ENCODE measurements around the gene CSH2. TPM values are rescaled to one million over a fixed set of nuclear protein-coding genes. Genes with fewer than 3 reads are reported as not detected.
"Not testable (repeated sequence)": the region's sequence is repeated elsewhere in the genome, so short reads cannot be mapped to it uniquely, and the experiment has no call there.

CSH2 gene
- total and polyA plus RNA-seq, 2 of the 13 experiments (the other 11 are each of a cell fraction or from before 2014, with no cell fraction given) = not detected

- intact Hi-C loops (cut with micrococcal nuclease; ENCODE audit: unreplicated experiment); H3K79me2 ChIP-seq (ENCODE audit: insufficient read depth, low read length); FAIRE-seq; H2AFZ ChIP-seq (ENCODE audit: low read length); H3K4me3 ChIP-seq (replicated peaks in 1 of 3; ENCODE audit: insufficient read depth in 1 of 3, low read depth in 2 of 3, low read length in 3 of 3); H3K9ac ChIP-seq (ENCODE audit: insufficient read depth, low read depth, low read length); H3K36me3 ChIP-seq (replicated peaks in 1 of 2; ENCODE audit: control insufficient read depth in 1 of 2, insufficient read depth in 2 of 2, low read length in 2 of 2); ATAC-seq; H3K4me2 ChIP-seq (ENCODE audit: low read depth, low read length); BruUV-seq (replicated peaks); H3K9me3 ChIP-seq (ENCODE audit: low read length); H4K20me1 ChIP-seq (ENCODE audit: insufficient read depth, low read length); H3K27ac ChIP-seq (ENCODE audit: extremely low read length, insufficient read depth, low read length); TF ChIP-seq ATF7 (CRISPR knock-in tag; IDR thresholded peaks at IDR 0.05): not testable (repeated sequence)
- H3K4me1 ChIP-seq (ENCODE audit: insufficient read depth, low read length) = peaks cover 16% of the 10 kb centered on the region
- CTCF ChIA-PET (ENCODE audit: low intra/inter-chr PET ratio, low total read pairs) = interaction anchor here (1.3 to 2.6 kb wide), 4 partner anchors 27 to 106 kb away, joined by 9 to 27 read pairs (median 20); no protein-coding TSS in a partner anchor
- 6% methylated on average over 6 of the region's 6 CpGs for WGBS (ENCODE audit: low lambda C conversion rate)
- DNase-seq (ENCODE audit: low spot score) = peak; percentile 33
- TF ChIP-seq NR2F6 (IDR thresholded peaks at IDR 0.05) (0 out of 2 replicates have a peak, but pooled peaks have one; percentile 17), NR2F6 (CRISPR knock-in tag; IDR thresholded peaks at IDR 0.05) (peak; percentile 33; the same call in 1 of the 2 replicates), SALL1 (CRISPR knock-in tag; IDR thresholded peaks at IDR 0.05) (0 out of 2 replicates have a peak, but pooled peaks have one; percentile 12), HDAC1 (CRISPR knock-in tag; IDR thresholded peaks at IDR 0.05) (0 out of 2 replicates have a peak, but pooled peaks have one; percentile 29), ATF7 (IDR thresholded peaks at IDR 0.05) (peak; percentile 71), ATF4 (CRISPR knock-in tag; IDR thresholded peaks at IDR 0.05) (peak in 1 of 2 experiments; percentile 76; a peak in 2 of 4 replicates), CEBPG (CRISPR knock-in tag; IDR thresholded peaks at IDR 0.05) (peak; percentile 77), NR2C2 (CRISPR knock-in tag; IDR thresholded peaks at IDR 0.05; ENCODE audit: borderline replicate concordance) (peak; percentile 64), RARA (CRISPR knock-in tag; IDR thresholded peaks at IDR 0.05) (peak; percentile 49), CEBPB (IDR thresholded peaks at IDR 0.05; ENCODE audit: borderline replicate concordance, low read depth, low read length) (peak; percentile 68; the same call in 1 of the 2 replicates), RXRA (CRISPR knock-in tag; IDR thresholded peaks at IDR 0.05) (peak; percentile 23; the same call in 1 of the 2 replicates), PHF8 (CRISPR knock-in tag; IDR thresholded peaks at IDR 0.05) (0 out of 2 replicates have a peak, but pooled peaks have one; percentile 23)
- POLR2A ChIA-PET = interaction anchor here (1.1 to 2.2 kb wide), 3 partner anchors 27 to 225 kb away, joined by 3 to 10 read pairs (median 4); no protein-coding TSS in a partner anchor
- peaks cover 0 to 26% of the 10 kb centered on the region in 2 experiments; a peak in 3 of 5 replicates for H3K27me3 ChIP-seq (ENCODE audit: control insufficient read depth in 1 of 2, insufficient read depth in 2 of 2, low read length in 2 of 2)
- in situ Hi-C loops (cut with HindIII; ENCODE audit: extremely low pct_ligation_motif_present, low pct_unique_long_range_greater_than_20kb) = loop anchor here (10.0 kb wide), 1 partner anchor 215 kb away; the partner anchor contains the start of gene ERN1
Measured at GRCh38 chr17:63920050-63920449, 46.6 kb upstream of the CSH2 start.
